HG03460 (cell line): Measurements from ENCODE around the gene ATG7.

Experiments
- ATAC-seq: cut with Tn5 transposase; IDR thresholded peaks from one replicate; pipeline ENCODE4 v1.9.1; 2021; ENCODE audit not compliant: unreplicated experiment

ATG7 gene

DNA sequence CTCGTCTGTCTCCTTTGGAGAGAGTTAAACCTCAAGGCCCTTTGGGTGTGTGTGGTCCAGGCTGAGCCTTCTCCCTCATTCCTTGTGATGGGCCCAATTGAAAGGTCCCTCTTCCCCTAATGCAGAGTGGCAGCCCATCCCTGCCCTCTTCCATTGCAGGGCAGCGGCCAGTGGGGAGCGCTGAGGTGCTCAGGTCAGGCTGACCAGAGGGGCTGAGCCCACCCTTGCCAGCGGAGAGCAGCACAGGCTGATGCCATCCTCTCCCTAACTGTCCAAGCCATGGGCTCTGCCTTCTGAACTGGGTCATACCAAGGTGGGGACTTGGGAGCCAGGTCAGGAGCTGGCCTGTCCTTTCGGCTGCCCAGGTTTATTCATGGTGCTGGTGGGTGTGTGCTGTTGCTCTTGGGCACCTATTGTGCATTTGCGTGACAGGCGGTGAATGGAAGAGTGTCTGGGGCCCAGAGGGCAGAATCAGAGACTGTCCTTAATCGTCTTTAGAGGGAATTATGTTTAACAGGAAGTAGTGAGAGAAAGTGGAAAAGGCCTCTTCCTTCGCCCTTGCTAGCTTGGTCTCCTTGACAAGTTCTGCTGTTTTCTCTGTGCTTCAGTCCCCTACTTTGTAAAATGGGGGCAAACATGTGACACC, 274.6 kb downstream of the ATG7 start:
- ATAC-seq = no peak

DNA sequence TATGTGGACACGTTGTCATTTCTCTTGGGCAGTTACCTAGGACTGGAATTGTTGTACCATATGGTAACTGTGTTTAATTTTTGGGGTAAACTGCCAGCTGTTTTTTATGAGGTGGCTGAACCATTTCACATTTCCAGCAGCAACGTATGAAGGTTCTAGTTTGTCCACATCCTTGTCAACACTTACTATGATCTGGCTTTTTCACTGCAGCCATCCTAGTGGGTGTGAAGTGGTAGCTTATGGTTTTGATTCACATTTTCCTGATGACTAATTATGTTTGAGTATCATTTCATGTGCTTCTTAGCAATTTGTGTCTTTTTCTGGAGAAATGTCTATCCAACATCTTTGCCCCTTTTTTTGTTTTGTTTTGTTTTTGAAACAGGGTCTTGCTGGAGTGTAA, 275.3 kb downstream of the ATG7 start:
- ATAC-seq = no peak

DNA sequence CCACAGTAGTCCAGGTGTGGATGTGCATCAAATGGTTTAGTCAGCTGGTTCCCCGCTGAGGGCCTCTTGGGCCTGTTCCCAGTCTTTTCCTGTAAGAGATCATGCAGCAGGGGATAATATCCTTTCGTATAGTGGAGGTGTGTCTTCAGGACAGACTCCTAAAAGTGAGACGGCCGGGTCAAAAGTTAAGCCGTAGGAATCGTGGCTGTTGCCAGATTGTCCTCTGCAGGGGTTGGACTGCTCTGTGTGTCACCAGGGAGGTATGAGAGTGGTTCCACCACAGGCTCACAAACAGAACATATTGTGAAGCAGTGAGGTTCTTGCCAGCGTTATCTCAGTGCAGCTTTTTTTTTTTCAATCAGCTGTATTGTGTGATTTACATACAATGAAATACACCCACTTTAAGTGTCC, 276.5 kb downstream of the ATG7 start:
- ATAC-seq = no peak

DNA sequence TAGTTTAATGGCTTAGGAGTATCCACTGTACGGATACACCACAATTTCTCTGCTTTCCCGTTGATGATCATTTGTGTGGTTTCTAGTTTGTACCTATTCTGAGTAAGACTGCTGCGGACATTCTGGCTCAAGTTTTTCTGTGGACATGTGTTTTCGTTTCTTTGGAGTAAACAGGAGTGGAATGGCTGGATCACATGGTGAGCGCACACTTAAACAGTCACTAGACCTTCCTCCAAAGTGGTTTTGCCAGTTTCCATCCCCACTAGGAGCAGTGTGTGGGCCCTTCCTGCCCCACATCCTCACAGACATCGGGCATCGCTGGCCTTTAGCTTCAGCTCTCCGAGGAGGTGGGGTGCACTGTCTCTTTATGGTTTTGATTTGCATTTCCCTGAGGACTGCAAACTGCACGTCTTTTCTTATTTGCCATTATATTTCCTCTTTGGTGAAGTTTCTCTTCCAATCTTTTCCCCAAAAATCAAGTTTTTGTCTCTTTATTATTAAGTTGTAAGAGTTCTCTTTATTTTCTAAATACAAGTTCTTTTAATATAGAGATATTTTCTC, 277.5 kb downstream of the ATG7 start:
- no peak for ATAC-seq

DNA sequence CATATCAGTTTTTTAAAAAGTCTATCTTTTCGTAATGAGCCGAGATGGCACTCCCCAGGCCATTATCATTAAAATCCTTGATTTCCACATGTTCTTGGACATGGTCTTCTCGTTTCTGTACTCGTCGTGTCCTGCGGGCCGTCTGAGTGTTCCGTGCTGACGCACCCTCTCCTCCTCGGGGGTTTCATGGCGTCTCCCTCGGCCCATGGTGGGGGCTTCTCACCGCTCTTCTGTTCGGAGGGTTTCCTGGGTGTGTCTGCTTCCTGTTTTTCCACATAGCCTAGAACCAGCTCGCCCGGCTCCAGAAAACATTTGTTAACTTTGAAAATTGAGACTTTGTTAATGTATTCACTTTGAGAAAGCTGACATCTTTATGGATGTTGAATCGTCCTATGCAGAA, 278.8 kb downstream of the ATG7 start:
- no peak for ATAC-seq

DNA sequence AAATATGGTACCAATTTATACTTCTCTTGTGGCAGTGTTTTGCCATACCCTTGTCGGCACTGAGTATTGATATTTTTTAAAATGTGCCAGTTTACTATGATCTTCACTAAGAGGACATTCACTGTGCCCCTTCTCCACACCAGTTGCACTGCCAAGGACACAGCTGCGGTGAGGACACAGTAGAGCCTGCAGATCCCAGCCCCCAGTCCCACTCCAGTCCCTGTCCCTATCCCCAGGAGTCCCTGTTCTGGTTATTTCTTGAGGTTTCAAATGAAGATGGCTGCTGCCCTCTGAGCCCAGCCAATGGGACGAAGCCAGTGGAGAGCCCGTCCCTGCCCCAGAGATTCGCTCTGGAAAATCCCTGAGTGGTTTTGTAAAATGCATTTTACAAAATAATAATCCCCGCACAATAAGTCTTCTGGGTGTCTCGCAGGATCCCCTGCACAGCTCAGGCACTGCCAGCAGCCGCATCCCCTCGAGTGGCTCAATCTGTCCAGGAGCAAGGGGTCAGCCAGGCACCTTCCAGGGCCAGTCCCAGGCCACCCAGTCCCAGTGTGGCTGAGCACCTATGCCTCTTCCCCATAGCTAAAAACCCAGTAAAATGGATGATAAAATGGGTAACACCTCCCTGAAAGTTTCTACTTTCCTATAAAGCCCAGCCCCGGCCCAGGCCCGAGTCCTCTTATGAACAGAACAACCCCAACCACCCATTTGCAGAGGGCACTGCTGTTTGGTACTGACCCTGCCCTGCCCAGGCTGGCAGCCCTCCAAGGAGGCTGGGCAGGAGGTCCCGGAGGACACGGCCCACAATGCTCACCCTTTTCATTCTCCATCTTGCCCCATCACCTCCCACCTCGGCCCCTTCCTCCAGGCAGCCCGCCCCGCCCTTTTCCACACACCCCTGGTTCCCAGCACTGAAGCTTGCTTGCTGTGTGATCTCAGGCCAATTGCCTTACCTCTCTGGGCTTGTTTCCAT, 280.4 kb downstream of the ATG7 start:
- no peak for ATAC-seq

DNA sequence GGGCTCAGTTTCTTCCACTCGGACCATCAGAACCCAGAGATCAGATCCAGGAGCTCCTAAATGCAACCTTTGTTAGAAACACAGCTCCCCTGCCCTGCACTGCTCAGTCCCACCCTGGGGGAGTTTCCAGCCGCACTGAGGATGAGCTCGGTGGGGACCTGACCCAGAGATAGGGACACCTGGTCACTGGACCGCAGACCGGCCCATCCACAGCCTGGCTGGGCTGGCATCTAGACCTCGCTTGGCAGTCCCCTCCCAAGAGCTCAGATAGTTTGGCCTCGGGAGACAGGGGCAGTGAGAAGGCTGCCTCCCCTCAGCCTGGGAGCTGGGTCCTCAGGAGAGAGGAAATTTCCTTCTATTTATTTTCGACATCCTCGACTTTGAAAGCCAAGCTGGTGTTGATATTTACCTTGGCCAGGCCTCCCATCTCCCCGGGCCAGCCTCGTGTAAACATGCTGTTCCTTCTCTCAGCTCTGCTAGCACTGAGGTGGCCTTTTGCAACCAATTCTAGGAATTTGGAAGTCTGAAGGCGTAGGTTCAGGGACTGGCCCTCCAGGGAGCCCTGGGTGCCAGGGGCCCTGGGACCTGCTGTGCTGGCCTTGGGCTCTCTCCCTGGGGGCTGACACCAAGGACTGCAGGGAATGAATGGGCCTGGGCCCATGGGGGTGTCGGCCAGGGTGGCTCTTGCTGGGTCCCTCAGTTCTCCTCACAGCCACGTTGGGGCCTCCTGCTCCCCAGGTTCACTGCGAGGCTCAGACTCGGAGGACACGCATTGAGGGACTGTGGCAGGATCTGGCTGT, 281.4 kb downstream of the ATG7 start:
- no peak for ATAC-seq

DNA sequence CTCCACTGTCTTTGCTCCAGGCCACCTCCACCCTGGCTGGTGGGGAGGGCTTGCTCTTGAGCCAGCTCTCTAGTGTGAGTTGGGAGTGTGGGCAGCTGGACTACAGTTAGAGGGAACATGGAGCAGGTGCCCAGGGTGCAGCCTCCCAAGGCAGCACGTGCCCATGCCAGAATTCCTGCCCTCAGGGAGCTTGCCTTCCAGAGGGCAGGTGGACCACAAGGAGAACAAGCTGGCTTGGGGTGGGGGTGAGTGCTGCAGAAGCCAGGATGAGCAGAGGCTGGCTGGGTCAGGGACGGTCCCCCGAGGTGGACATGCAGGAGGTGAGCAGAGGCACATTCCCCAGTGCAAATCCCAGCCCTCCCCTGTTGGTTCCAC, 282.0 kb downstream of the ATG7 start:
- no peak for ATAC-seq

DNA sequence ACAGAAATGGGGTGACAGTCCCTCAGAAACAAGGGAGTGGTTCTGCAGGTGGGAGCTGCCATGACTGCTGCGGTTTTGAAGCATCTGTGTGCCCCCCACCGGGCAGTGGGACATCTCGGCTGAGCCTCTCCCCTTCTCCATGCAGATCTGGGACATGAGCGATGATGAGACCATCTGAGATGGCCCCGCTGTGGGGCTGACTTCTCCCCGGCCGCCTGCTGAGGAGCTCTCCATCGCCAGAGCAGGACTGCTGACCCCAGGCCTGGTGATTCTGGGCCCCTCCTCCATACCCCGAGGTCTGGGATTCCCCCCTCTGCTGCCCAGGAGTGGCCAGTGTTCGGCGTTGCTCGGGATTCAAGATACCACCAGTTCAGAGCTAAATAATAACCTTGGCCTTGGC, 282.5 kb downstream of the ATG7 start:
- no peak for ATAC-seq

DNA sequence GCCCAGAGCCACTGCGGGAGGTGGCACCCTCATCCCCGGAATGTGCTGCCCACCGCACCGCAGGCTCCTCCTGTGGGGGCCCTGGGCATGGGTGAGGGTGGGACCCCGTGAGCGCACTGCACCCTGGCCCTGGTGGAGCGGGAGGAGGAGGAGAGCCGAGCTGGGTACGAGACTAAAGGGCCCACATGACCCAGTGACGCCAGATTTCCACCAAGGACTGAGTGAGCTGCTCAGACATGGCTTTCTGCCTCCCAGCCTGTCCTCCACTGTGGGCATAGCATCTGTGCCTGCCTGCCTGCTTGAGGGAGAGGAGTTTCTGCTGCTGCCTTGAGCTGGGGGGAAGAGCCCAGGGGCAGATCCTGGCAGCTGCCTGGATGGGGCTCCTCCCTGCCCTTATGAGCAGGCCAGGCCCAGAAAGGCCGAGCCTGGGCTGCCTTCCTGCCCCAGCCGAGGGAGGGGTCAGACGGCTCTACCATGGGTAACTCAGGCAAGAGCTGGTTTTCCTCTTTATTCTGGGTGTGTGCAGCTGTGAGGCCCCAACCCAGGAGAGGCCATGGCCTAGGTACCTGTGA, 283.1 kb downstream of the ATG7 start:
- no peak for ATAC-seq

DNA sequence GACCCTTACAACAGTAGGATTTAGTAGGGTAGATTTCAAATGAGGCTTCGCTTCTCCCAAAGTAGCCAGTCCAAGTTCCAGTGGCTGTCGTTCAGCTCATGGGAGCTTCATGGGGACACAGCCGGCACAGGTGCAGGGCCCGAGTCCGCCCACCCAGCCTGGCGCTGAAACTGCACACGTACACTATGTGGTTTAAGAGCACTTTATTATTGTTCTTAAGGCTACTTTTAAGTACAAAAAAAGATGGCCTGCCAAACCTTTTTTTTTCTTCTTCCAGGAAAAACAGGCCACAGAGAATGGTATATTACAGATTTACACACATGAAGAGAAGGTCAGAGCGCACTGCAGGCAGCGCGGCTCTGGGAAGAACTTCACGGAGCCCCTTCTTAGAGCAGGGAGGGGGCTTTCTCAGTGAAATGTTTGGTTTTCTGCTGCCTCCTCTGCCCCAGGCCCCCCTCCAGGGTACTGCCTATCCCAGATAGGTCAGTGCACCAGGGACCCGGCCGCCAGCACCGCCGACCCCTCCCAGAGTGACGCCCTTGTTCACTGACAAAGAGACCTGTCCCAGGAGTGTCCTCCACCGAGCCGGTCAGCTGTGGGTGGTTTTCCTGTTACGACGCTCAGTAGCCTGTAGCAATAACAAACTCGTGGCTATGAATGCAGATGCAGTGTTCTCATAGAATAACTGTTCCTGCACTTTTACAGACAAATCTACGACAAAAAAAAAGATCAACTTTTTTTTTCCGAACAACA, 283.9 kb downstream of the ATG7 start:
- no peak for ATAC-seq

DNA sequence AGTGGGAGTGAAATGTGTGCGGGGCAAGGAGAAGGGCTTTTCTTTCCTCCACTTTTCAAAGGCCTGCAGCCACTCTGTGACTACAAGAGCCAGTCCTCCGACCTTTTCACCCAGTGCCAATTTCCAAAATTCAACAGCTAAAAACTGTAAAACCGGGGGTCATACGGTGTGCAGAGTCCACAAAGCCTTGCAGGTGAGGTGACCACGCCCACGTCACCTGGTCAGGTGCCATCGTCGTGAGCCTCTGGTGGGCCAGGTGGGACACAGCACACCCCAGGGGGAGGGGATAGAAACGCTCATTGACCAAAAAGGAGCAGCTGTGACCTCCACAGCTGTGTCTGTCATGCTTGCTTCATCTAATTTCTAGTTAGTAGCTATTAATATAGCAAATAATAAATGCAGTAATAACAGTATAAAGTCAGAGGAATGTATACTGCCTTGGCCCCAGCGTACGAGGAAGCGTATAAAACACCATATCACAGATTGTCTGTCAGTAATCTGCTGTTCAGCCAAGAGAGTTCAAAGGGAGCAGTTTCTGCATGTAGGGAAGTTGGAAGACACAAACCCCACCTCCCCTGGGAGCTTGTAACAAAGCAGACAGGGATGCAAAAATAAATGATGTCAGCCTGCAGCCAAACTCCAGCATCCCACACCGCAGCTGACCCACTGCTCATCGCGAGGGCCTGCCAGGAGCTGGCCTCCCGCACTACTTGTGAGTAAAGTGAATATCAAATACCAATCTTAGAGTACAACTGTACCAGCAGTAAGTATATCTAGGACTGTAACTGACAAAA, 284.9 kb downstream of the ATG7 start:
- no peak for ATAC-seq

DNA sequence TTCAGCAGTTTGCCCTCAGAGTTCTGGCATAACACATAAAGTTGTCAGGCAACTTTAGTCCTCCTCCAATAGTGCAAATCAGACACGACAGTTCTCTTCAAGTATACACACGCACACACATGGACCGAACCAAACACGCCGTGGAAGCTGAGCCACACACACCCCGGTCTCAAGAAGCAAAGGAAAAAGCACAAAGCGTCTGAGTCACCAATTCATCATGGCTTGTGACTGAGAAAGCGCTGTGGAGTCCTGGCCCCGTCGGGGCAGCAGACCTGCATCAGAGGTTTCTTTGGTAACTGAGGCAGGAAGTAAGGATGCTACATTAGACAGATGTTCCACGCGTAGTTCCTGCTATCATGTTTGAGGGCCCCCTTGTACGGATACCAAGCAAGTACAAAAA, 285.8 kb downstream of the ATG7 start:
- ATAC-seq = no peak

DNA sequence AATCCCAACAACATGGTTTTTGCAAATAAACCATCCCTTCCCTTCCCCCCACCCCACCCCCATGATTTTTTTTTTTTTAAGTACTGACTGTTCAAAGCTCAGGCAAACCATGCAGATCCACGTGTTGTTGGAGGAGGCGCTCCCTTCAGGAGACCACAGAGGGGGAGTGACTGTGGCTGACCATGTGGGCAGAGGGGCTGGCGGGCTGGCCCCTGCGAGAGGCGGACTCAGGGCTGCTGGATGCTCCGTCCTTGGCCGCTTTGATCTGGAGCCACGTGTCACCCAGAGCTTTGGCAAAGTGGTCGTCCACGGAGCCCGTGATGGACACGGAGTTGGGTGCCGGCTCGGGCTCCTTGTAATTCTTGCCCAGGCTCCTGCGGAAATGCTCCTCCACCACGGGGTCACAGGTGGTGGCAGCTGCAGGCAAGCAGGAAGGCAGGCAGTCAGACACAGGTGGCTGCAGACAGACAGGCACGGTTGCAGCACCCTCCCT, 286.3 kb downstream of the ATG7 start:
- no peak for ATAC-seq

DNA sequence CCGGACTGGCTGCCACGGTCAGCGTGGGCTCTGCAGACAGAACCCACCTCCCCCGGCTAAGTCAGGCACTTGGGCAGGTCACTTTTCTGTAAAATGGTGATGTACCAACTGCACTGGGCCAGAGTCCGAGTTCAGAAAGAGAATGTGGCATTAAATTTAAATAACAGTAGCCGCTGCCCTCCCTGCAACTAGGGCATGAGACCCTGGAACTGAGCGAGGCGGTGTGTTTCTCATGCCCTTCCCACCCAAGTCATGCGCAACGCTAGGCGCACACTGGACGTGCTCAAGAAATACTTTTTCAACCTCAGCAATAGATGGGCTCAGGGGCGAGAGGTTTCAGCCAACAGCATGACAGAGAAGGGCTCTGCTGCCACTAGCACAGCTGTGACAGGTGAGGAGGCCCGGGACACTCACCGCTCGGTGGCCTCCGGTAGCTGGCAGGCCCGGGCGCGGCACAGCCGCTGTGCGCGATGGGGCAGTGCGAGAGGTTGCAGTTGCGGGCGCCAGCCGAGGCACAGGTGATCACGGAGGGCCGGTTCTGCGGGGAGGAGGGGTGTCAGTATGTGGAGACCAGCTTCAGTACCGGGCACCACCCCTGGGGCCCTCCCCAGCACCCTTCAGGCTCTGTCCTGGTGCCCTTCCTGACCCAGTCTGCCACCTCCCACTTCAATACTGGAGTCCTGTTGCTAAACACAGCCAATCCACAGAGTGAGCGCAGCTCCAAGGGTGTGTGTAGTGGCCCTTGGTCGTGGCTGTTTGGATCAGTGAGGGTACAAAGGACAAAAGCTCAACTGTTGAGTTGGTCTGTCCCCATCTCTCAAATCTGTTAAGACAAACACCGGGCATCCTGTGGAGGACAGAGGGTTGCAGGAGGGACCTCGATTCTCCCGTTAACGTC, 287.0 kb downstream of the ATG7 start:
- no peak for ATAC-seq

DNA sequence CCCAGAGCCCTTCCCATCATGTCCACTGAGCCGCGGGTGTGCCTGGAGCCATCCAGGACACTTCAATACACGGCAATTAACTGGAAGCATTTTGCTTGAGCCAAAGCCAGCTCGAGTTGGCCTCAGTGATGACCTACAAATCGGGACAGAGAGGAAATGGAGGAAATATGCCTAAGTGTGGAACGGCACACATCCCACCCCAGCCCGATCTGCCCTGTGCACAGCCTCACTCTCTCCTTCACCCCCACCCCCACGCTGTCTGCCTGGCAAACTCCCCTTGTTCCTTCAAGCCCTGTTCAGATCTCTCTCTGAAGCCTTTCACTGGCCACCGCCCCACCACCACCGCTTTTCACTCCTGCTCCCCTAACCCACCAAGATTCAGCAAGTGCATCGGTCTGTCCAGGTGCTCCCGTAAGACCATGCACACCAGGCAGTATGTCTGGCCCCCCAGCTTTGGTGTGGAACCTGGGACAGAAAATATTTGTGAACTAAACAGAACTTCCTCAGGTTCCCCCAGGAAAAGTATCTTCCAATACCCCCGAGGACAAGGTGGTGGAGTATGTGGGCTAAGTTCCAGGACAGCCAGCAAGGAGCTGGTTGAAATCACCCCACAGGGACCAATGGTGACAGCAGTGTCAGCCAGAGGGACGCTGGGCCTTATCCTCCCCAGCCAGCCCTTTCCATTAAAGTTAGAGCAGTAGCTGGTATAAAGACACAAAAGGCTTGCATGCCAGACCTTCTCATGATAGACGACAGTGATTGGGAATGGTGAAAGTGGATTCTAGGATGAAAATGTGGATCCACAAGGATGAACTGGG, 287.8 kb downstream of the ATG7 start:
- ATAC-seq = no peak

DNA sequence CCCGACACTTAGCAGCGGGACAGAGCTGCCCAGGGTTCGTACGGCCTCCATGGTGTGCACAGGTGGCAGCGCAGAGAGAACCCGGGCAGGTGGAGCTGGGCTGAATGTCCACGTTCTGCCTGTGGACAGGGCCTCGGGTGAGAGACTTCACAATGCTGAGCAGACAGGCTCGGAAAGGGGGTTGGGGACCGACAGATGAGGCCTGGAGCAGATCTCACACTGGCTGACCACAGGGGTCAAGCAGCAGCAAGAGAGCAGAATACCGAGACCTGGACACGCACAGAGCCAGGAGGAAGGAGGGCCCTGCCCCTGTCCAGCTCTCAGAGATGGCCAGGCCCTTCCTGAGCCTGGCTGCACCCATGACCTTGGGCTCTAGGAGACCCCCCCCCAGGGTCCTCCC, 288.5 kb downstream of the ATG7 start:
- ATAC-seq = no peak
